GM18498 (cell line): ENCODE data around the gene ALDH1L2.
"Not testable (repeated sequence)": the region's sequence is repeated elsewhere in the genome, so short reads cannot be mapped to it uniquely, and the experiment has no call there.

Source experiments
- ATAC-seq: cut with Tn5 transposase; IDR thresholded peaks from one replicate; pipeline ENCODE4 v1.9.1; 2021; ENCODE audit warnings: mild to moderate bottlenecking, moderate library complexity; ENCODE audit not compliant: unreplicated experiment

The ALDH1L2 gene

DNA sequence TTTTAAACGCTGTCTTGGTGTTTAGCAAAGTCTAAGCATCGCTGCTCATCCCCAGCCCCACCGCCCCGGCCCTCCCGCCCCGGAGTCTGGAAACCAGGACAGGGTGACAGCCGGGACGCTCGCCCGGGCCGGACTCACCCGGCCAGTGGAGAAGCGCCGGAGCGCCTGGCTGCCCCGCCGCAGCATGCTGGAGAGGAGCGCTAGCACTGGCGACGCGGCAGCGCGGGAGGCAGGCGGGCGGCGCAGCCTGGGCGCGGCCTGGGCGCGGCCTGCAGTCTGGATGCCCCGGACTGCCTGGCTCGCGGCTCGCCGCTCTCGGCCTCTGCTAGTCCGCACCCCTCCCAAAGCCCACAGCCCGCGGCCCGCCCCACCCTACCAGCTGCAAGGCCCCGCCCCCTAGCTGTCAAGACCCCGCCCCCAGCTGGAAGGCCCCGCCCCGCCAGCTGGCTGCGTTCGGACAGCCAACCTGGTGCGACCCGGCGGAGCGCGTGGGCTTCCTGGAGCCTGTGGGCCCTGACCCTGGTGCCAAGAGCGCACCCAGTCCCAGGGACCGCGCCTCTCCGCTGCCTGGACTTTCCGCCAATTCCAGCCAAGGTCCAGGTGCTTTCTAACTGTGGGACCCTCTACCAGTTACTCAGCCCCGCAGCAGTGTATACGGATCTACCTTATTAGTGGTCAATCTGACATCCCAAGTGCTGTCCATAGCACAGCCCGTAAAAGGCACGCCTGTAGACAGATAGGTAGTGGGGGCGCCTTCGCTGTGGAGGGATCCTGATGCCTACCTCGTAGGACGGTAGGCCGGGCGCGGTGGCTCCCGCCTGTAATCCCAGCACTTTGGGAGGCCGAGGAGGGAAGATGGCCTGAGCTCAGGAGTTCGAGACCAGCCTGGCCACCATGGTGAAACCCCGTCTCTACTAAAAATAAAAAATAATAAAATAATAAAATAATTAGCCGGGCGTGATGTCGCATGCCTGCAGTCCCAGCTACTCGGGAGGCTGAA lies at the start of gene ALDH1L2:
Gene ALDH1L2 (minus strand): TSS at position 208 of the 1,000 bp plus-strand sequence. CDS start 22 bp downstream, at position 186.
- peak; percentile 90 for ATAC-seq

DNA sequence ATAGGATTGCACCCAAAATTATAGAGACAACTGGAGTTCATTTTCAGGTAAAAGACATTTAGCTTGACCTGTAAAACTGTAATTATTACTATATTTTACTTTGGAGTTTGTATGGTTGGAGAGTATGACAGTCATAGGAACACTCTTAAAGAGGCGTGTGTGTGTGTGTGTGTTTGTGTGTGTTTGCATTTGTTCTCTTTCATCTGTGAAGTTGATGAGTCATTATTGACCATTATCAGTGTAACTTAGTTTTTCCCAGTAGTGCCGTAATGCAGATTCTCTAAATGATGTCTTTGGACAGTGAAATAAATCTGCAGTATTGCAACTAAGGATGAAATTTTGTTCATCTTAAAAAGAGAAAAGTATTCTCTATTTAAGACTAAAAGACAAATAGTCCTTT lies 36.3 kb upstream of the ALDH1L2 start:
- no peak for ATAC-seq

DNA sequence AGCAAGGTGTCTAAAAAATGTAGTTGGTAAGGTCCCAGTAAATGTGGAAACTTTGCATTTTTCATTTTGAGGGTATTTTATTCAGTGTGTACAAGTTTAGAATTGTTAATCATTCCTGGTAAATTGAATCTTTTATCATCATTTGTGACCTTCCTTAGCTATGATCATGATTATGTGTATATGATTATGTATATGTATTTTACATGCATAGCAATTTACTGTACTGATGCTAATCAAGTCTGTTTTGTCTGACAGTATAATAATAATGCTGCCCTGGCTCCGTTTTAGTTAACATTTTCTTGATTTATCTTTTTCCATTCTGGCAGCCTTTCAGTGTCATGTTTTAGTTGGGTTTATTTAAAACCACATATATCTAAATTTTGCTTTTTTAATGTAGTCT lies 32.7 kb upstream of the ALDH1L2 start:
- ATAC-seq, result no peak

DNA sequence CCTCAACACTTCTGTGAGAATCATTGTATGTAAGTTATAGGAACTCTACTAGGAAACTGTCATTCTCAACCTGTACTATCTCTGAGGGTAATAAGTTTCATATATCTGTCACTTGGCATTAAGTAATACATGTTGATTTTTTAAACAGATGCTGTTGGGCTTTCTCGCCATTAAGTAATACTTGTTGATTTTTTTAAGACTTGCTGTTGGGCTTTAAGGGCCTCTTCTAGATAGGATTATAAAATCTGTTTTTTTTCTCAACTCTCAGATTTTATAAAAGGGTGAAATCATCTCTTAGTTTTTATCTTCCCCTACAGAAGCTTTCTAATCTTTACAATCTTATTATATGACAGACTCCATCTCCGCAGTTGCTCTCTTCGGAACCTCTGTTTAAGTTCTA lies 28.8 kb upstream of the ALDH1L2 start:
- no peak for ATAC-seq

DNA sequence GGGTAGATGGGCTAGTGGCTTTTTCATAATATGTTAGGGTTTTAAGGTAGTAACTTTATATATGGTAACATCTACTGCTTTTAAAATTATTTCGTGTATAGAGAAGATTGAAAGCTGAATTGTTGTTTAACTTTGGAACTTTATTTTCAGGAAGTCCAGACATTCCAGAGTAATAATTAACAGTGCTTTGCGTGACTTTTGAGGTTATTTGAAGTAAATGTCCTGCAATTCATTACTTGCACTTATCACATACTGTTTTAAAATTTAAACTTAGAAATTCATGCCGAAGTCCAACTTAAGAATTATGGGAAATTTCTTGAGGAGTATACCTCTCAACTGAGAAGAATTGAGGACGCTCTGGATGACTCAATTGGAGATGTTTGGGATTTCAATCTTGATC lies 26.6 kb upstream of the ALDH1L2 start:
- no peak for ATAC-seq

DNA sequence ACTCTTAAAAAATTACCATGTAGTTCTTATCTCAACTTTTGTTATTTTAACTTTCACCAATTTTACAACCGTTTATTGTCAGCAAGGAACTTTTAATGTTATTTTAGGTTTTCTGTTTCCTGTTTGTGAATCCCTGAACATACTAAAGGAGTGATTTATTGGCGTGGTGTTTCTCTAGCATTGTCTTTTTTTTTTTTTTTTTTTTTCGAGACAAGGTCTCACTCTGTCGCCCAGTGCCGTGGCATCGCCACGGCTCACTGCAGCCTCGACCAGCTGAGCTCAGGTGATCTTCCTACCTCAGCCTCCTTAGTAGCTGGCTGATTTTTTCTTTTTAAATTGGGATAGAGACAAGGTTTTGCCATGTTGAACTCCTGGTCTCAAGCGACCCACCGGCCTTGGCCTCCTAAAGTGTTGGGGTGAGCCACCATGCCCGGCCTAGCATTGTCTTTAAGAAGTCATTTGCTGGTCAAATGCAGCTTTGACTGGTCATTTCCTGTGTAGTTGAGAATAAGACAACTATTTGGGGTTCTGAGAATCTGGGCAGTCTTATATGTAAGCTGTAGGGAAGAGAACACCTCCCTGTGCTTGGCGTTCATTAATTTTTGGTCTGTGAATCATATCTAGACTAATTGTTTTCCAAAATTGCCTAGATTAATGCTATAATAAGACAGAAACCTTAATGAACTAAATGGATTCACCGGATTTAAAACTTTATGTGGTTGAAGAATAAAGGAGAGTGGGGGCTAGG lies 25.4 kb upstream of the ALDH1L2 start:
- ATAC-seq, result peak; percentile 35

DNA sequence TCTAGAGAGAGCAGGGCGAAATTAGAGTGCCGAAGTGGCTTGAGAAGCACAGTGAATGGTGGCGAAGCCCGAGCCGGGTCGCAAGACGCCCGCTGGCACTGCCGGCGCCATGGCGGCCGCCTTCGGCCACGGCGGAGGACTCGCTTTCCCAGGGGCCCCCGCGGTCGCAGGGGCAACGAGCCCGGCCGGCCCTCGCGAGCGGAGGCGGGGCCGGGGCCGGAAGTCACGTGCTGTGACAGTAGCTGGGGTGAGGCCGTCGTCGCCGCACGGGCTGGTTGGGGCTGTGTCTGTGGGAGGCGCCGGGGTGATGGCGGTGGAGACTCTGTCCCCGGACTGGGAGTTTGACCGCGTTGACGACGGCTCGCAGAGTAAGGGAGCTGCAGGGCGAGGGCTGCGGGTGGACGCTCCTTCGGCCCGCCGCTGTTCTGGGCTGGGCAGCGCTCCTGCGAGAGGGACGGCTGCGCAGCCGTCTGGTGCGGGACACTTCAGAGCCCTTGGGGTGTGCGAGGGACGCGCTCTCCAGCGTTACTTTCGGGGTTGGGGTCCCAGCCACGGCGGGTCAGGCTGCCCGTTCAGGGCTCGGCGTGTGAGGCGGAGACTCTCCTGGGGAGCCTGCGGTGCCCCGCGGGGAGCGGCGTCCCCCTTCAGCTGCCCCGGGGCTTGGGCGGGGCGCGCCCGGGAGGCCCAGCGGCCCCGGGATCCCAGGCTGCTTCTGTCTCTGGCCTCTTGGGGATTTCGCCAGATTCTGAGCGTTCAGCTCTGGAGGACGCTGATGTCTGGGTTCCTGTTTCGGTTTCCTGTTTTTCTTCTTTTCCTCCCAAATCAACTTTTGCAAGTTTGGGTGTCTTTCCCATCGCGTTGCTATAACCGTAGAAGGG lies 23.5 kb upstream of the ALDH1L2 start, which contains the start of gene WASHC4:
Gene WASHC4 (plus strand): TSS at position 238 of the 878 bp plus-strand sequence. CDS start 70 bp downstream, at position 308.
- peak; percentile 91 for ATAC-seq

DNA sequence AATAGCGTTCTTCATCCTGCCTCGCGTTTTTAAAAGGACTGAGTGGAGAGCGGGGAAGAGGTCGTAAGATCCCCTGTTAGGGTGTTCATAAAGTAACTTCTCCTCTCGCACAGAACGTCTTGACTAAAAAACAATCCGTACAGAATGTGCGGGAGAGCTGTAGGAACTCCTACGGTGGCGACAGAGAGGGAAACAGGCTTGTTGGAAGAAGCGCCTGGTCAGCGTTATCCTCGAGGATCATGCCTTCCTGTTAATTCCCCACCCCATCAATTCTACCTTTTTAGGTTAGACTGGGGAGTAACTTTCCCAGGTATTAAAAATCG lies 22.9 kb upstream of the ALDH1L2 start:
- ATAC-seq, result peak; percentile 9

DNA sequence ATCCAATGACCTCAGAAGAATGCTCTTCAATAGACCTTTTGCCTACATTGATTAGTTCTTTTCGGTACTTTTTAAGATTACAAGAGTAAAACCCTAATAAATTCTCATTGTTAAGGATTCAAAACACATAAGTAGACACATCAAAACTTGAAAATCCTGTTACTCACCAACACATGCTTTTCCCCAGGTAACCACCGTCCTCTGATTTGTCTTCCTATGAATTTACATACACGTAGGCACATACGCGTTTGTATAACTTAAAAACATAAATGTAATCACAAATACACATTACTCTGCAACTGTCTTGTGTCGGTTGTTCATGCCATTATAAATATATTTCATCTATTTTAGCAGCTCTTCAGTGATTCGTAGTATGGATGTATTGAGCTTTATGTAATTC lies 22.4 kb upstream of the ALDH1L2 start:
- ATAC-seq, result no peak

DNA sequence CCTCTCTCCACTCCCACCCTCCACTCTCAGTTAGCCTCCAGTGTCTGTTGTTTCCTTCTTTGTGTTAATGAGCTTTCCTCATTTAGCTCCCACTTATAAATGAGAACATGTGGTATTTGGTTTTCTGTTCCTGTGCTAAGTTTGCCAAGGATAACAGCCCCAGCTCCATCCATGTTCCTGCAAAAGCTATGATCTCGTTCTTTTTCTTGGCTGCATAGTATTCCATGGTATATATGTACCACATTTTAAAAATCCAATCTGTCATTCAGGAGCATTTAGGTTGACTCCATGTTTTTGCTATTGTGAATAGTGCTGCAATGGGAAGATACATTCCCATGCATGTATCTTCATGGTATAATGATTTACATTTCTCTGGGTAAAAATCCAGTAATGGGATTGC lies 20.5 kb upstream of the ALDH1L2 start:
- ATAC-seq, result no peak

DNA sequence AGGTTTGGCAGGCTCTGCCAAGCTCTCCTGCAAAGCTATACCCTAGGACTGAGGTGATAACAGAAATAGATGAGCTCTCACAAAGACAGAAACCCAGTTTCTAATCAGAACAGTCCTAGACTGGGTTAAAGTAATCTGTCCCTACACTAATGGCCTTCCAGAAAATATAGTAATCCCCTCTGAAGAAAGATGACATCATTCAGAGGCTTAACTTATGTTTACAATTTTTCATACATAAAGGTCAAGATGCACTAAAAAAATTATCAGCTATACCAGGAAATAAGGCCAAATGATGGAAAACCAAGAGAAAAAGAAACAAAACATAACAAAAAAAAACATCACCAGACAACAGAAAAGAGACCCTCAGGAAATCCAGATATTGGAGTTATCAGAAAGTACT lies 18.4 kb upstream of the ALDH1L2 start:
- no peak for ATAC-seq

DNA sequence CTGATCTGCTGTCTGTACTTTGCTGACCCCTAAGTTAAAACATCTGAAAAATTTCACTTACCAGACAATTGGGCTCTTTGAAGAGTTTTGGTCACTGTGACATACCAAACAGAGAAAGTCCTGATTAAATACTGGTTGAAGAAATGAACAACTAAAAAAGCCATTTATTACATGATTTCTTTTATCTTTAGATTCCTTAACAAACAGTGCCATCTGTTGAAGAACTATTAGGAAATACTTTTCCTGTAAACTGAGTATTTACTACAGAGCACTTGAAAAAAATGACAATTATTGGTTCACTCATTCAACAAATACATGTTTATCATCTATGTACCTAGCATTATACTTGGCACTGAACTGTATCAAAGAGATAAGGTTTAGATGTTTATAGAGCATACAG lies 16.7 kb upstream of the ALDH1L2 start:
- no peak for ATAC-seq

DNA sequence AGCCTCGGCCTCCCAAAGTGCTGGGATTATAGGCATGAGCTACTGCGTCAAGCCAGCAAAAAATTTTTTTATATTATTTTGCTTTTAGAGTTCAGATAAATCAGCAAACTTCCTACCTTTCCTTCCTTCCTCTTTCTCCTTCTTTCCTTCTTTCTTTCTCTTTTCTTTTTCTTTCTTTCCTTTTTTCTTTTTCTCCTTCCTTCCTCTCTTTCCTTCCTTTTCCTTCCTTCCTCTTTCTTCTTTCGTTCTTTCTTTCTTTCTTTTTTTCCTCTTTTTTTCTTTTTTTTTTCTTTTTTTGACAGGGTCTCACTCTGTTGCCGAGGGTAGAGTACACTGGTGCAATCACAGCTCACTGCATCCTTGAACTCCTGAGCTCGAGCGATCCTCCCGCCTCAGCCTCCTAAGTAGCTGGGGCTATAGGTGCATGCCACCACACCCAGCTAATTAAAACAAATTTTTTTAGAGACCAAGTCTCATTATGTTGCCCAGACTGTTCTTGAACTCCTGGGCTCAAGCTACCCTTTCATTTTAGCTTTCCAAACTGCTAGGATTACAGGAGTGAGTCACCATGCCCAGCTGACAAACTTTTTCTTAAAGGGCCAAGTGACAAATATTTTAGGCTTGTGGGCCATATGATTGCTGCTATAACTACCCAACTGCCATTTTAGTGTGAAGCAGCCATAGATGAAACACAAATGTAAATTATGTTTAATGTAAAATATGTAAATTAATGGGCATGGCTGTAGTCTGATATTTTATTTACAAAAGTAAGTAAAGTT lies 16.1 kb upstream of the ALDH1L2 start:
- no peak for ATAC-seq

DNA sequence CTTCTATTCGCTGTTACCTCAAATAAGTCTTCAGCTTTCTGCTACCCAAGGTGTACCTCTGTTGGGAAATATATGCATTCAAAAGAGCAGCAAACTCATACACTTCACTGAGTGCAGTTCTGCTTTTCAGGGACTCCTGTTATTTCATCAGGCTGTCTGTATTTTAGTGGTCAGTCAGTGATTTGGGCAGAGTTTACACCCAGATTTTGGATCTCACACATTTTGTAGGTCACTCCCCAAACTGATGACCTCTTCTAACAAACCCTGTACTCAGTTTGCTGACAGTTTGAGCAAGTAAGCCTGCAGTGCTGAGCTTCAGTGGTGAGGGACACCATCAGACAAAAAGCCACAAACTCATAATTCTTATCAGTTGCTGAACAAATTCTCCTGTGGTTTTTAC lies 15.1 kb upstream of the ALDH1L2 start:
- ATAC-seq, result no peak

DNA sequence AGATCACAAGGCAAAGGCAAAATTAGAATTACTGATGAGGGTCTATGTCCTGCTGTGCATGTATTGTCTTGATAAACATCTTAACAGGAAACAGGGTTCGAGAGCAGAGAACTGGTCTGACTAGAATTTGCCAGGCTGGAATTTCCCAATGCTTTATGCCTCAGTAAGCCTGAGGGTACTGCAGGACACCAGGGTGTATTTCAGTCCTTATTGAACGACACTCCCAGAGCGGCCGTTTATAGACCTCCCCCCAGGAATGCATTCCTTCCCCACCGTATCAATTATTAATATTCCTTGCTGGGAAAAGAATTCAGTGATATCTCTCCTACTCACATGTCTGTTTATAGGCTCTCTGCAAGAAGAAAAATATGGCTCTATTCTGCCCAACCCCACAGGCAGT lies 11.1 kb upstream of the ALDH1L2 start:
- not testable (repeated sequence) for ATAC-seq

DNA sequence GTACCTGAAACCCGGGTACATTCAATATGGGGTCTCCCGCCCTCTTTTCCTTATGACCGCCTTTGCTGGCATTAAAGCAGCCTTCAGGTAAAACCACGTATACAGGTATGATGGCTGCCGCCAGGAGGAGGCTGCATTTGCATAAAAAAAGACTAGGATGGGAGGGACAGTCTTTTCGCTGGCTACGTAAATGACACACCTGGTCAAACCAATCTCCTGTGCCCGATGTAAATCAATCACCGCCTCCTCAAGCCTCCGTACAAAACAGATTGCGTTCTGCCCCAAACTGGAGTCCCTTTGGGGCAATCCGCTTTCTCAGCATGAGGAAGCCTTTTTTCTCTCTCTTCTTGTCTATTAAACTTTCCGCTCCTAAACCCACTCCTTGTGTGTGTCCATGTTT lies 8.1 kb upstream of the ALDH1L2 start:
- no peak for ATAC-seq

DNA sequence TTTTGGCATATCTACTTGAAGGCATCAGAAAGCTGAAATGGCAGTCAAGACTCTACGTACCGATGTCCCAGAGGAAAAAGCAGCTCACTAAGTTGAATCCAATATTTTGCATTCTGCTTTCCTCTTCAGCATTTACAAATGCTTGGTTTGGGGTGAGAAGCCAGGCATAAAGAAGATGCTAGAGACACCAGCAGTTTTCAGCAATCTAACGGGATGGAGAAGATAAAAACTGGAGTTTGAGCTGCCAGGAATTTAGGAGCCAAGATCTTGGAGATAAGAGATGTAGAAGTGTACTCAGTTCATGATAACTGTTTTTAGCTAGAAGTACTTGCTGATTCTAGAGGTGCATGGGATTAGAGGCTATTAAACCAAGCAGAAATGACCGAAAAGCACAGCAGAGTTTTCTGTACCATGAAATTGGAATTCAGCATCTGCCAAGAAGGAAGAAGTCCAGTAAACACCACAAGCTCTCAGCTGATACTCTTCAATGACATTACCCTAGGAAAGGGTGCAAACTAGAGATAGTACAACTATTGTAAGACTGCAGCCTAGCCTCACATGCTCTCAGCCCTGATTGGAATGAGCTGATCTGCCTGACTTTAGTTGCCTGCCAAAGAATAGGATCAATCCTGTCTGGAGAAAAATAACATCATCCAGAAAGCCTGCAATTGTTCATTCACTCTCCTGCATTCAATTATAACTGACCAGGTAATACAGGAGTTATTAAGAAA lies 7.4 kb upstream of the ALDH1L2 start:
- no peak for ATAC-seq

DNA sequence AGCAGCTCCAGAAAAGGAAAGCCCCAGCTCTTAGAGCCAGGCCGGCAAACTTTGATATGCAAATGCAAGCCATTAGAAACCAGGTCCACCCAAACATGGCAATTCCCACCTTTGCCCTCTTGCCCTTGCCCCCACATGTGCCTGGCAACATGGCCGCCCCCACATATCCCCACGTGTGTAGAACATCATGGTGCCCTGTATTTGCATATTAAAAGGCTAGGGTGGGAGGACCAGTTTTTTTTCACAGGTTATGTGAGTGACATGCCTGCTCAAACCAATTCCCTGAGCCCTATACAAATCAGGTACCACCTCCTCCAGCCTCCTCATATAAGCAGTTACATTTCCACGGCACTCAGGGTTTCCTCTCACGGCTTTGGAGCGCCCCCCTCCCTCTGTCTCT lies 6.1 kb upstream of the ALDH1L2 start:
- ATAC-seq, result no peak

DNA sequence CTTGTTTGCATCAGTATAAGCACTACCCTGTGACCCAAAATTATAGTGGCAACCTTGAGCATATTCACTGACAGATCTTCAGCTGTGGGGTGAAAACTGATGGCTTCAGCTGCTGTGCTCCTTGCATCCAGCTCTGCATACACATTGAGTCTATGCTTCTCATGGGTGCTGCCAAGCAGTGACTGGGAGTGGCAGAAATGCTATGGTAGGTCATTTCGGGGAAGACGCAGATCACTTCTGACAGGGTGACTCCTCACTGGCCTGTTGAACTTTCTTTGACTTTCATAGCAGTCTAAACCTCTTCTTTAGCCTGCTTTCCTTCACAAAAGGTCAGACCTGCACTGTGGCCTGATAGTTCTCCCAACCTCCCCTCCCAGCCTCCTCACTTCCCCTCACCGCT lies 5.6 kb upstream of the ALDH1L2 start:
- ATAC-seq, result no peak

DNA sequence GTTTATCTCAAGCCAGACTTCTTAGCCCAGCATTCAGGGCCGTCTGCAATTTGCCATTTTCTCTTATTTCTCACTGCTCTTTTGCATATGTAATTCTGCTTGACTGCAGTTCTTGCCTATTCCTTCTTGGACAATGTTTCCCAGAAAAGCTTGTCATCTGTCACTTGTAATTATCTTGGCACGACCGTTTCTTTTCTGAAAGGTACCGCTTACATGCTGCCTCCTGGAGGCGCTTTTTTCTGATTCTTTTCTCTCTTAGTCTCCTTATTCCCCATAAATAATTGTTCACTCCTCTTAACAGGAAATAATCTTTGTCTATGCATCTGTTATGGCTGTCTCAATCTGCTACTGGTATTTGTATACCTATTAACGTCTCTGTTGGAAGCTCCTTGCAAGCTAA lies 1.2 kb upstream of the ALDH1L2 start:
- ATAC-seq, result no peak
